ENCODE measurements around the gene PP2D1. TPM values are rescaled to one million over a fixed set of nuclear protein-coding genes. Genes with fewer than 3 reads are reported as not detected.

The PP2D1 gene

DNA sequence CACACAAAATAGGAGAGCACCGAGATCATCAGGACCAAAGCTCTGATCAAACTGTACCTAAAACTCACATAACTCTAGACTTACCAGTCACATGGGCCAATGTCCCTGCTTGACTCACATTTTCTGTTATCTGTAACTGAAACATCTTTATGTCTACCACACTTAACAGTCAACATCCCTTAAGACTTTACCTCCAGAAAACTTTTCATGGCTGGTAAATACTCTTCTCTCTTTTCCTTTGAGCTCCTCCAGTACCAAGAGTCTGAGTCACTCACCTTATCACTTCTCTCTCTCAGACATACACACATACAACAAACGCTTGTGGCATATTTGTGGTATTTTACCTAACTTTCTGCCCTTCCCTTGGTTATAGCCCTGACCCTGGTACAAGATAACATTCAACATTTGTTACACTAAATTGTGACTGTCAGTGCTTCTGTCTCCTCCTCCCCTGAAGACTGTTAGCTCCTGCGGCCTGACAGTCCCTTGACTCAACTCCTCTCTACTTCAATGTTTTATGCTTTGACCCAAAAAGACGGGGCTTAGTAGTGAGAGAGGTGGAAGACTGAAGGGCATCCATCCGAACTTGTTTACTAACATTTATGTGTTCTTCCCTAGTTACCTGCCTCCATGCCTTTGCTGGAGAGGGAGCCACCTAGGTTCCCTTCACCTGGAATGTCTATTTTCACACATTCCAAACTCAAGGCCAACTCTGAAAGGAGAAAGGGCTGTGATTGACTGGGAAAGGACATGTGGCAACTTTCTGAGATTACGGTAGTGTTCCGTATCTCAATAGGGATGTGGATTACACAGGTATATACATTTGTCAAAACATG, 74.4 kb downstream of the PP2D1 start:
- H2BK120ac ChIP-seq (ENCODE audit: low read depth, low read length) = no peak overlapping the region
- DNase-seq (ENCODE audit: low spot score) = no peak

More for the DNA sequence above, 74.4 kb downstream of the PP2D1 start:
- Histone ChIP-seq H3K4me3 (ENCODE audit: low read length in 2 of 2) (no peak overlapping the region), H3K23ac (ENCODE audit: low read depth, low read length, poor library complexity) (no peak overlapping the region), H2BK12ac (ENCODE audit: low read length) (no peak overlapping the region), H3K14ac (ENCODE audit: low read length) (no peak overlapping the region), H3K9me3 (replicated peaks in 1 of 2; ENCODE audit: control insufficient read depth in 2 of 2, insufficient read depth in 1 of 2, low read depth in 1 of 2, low read length in 2 of 2) (no peaks in the 10 kb centered on the region), H3K4me2 (ENCODE audit: insufficient read depth, low read length, poor library complexity, severe bottlenecking) (no peak overlapping the region), H3K79me1 (ENCODE audit: low read depth, low read length) (no peaks in the 10 kb centered on the region), H3K27ac (replicated peaks; ENCODE audit: low read length) (no peak overlapping the region), H2BK5ac (ENCODE audit: low read length) (no peak overlapping the region), H3K4me1 (ENCODE audit: control insufficient read depth in 2 of 2, insufficient read depth in 1 of 2, low read depth in 1 of 2, low read length in 2 of 2) (peaks cover 0 to 3% of the 10 kb centered on the region in 2 donors), H3K4ac (ENCODE audit: low read length) (no peak overlapping the region), H3K27me3 (ENCODE audit: control insufficient read depth in 3 of 3, insufficient read depth in 3 of 3, low read depth in 1 of 3, low read length in 3 of 3) (no peaks in the 10 kb centered on the region), H2BK15ac (ENCODE audit: low read length) (no peak overlapping the region), H3K9ac (ENCODE audit: low read depth, low read length, poor library complexity) (no peak overlapping the region), H3K18ac (ENCODE audit: low read length) (no peak overlapping the region), H4K91ac (ENCODE audit: low read depth, low read length, poor library complexity) (no peak overlapping the region), H2AK5ac (ENCODE audit: low read depth, low read length) (no peak overlapping the region), H4K8ac (ENCODE audit: low read depth, low read length) (no peak overlapping the region), H3K36me3 (replicated peaks in 1 of 2; ENCODE audit: control insufficient read depth in 2 of 2, insufficient read depth in 2 of 2, low read length in 2 of 2) (no peaks in the 10 kb centered on the region), H2AFZ (ENCODE audit: low read length) (no peak overlapping the region)
- no CpG with 5 or more reads among the region's 7 CpGs for WGBS, 2 donors (ENCODE audit: extremely low coverage in 2 of 2, insufficient read length in 2 of 2, insufficient replicate concordance in 1 of 2)

Small RNA genes within 50 kb of the gene (small RNA-seq; reads per million reads assigned to genes)
- gene RNU4-85P (ENCODE audit: insufficient read depth) = not detected
- gene RPL39P18 (ENCODE audit: insufficient read depth) = not detected
